ENCODE data around the gene ATF7.
A peak's percentile ranks its signal among the peaks of the same experiment; 100 is the strongest.

The ATF7 gene

GRCh38 chr12:53480491-53481442 lies 145.4 kb downstream of the ATF7 start:
- no peak for DNase-seq

GRCh38 chr12:53479331-53479730 lies 146.9 kb downstream of the ATF7 start:
- DNase-seq, result no peak

GRCh38 chr12:53478865-53479264 lies 147.3 kb downstream of the ATF7 start:
- DNase-seq, result no peak

DNA sequence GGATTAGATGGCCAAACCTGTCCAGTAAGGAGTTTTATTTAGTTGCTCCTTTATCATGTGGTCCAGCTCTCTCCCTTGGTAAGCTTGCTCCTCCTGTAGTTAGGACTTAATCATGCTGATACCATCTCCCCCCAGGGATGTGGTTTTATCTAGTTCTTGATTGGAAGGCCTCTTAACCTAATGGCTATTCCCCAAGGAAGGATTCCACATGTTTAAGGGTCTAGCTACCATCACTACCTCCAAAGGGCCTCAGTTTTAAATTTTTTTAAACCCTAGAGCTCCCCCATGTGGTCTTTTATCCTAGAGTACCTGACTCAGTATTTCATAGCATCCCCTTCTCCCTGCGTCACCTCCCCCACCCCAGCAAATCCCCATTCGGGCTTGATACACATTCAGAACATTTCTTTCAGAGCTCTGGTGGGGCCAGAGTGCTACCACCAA lies 149.4 kb downstream of the ATF7 start:
- DNase-seq, result peak; percentile 34

DNA sequence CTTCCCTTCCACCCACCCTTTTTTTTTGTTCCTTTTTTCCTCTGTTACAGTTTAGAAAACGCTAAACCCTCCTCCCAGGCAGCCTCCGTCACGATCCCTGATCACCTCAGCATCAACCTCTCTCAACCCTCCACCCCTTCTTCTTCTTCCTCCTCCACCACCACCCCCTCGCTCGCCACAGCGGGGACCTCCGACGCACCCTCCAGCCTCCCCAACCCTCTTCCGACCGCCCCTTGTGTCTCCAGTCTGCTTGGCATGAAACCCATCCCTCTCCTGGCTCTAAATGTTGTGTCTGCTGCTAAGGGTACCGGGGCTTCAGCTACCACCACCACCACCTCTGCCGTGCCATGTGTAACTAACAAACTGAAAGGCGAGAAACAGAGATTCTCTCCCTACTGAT lies 151.4 kb downstream of the ATF7 start:
- DNase-seq, result no peak

- no peak for DNase-seq
Measured at GRCh38 chr12:53474077-53474476, 152.1 kb downstream of the ATF7 start.

DNA sequence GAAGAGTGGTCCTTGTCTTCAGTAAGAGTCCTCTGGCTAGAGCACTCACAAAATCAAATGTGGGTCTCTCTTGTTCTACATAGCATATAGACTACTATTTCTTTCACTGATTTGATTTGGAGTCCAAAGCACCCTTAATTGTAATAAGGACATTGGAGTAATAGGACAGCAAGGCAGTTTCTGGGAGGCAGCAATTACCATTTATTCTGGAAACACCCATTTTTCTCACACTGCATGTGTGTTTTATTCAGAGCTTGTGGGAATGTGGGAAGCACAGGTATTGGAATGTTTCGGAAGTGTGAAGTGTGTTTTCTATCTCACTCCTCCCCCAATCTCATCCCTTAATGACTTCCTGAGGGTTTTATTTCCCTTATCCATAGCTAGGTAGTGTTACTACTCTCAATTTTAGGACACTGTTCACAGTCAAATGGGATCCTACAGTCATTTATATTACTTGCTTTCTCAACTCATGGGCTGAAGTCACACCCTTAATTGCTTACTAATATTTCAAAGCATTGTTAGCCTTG lies 154.1 kb downstream of the ATF7 start:
- no peak for DNase-seq

GRCh38 chr12:53468282-53468681 lies 157.9 kb downstream of the ATF7 start:
- DNase-seq, result no peak

DNA sequence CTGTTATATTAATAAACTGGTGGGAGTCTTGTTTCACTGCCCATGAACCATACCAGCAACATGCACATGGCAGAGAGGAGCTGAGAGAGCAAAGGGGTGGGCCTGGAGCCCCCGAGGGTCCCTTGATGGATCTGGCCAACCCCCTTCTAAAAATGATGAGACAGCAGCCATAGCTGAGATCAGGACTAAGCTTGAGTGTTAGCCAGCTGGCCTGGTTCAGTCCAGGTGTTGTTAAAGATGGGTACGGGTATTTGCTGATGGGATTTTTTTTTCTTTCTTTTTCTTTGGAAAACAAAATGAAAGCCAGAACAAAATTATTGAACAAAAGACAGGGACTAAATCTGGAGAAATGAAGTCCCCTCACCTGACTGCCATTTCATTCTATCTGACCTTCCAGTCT lies 158.3 kb downstream of the ATF7 start:
- DNase-seq, result no peak

DNA sequence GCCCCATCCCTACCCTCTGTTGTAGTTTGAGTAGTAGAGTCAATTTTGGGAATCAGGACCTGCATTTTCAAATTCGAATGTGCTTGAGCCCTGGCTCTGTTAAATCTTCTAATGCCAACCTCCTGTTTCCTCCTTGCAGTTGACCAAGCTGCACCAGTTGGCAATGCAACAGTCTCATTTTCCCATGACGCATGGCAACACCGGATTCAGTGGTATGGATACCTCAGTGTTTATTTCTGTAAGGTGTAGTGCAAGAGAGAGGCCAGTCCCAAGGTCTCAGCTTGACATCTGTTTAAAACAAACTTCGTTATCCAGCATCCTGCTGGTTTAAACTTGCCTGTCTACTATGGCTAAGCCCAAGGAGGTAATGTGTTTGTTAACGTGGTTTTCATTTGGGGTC lies 159.1 kb downstream of the ATF7 start:
- no peak for DNase-seq

- no peak for DNase-seq
Measured at GRCh38 chr12:53466640-53467039, 159.5 kb downstream of the ATF7 start.

- no peak for DNase-seq
Measured at GRCh38 chr12:53465679-53466078, 160.5 kb downstream of the ATF7 start.

GRCh38 chr12:53464685-53465418 lies 161.3 kb downstream of the ATF7 start:
- no peak for DNase-seq

GRCh38 chr12:53463802-53464560 lies 162.2 kb downstream of the ATF7 start:
- DNase-seq, result no peak

GRCh38 chr12:53462935-53463334 lies 163.2 kb downstream of the ATF7 start:
- DNase-seq, result no peak

DNA sequence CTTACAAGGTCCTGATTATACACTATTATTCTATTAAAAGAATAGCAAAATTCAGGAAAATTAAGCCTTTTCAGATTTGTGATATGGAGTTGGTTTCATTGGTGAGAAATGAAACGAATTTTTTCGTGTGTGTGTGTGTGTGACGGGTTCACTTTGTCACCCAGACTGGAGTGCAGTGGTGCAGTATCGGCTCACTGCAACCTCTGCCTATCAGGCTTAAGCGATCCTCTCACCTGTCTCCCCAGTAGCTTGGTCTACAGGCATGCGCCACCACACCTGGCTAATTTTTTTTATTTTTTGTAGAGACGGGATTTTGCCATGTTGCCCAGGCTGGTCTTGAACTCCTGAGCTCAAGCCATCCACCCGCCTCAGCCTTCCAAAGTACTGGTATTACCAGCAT lies 164.6 kb downstream of the ATF7 start:
- no peak for DNase-seq

DNA sequence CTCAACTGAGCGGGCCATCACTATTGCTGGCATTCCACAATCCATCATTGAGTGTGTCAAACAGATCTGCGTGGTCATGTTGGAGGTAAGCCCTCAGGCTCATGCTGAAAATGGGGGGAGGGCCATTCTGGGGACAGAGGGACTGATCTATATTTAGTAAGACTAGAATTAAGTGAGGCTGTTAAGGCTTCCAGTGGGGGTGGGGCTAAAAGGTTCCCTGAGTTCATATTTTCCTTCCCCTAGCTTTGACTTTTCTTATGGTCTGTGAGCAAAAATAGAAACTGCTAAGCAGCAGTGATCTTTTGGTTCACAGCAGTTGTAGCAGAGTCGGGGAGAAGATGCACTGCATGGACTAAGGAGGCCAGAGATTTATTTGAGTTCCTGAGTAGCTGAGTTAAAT lies 165.1 kb downstream of the ATF7 start:
- no peak for DNase-seq

- DNase-seq, result no peak
Measured at GRCh38 chr12:53459097-53459496, 167.1 kb downstream of the ATF7 start.

Data from CD4-positive, alpha-beta T cell treated with Interleukin-12 subunit alpha and Interleukin-12 subunit beta, for 1 hour (primary cell).